H4 (cell line): ENCODE measurements around the gene NCK1. TPM values are rescaled to one million over a fixed set of nuclear protein-coding genes. Genes with fewer than 3 reads are reported as not detected.
A peak's percentile ranks its signal among the peaks of the same experiment; 100 is the strongest.
"Not testable (repeated sequence)": the region's sequence is repeated elsewhere in the genome, so short reads cannot be mapped to it uniquely, and the experiment has no call there.

Experiments
- DNase-seq: peaks from one replicate; pipeline ENCODE4 v3.0.0-alpha.2; 2015; ENCODE audit warnings: low spot score
- total RNA-seq: library from RNA; depleted of rRNA; stranded (reverse); fragments of >200 nt; shearing (Covaris generic); gene quantifications from 2 replicates; pipeline ENCODE4 v1.2.3, GENCODE V29; 2014

Gene NCK1
- total RNA-seq, 1 experiment from 2014 or later: 44.7 TPM

GRCh38 chr3:136862617-136863322, 762 bp downstream of the NCK1 start:
- peak; percentile 60 for DNase-seq

- DNase-seq: no peak
These were observed 7.3 kb downstream of the NCK1 start for GRCh38 chr3:136869282-136869681.

- DNase-seq: not testable (repeated sequence)
These were observed 10.2 kb downstream of the NCK1 start for GRCh38 chr3:136872258-136872657.

GRCh38 chr3:136879510-136879909, 17.5 kb downstream of the NCK1 start:
- not testable (repeated sequence) for DNase-seq

GRCh38 chr3:136882571-136882970, 20.6 kb downstream of the NCK1 start:
- DNase-seq: no peak

GRCh38 chr3:136883967-136884720, 22.1 kb downstream of the NCK1 start:
- no peak for DNase-seq

- no peak for DNase-seq
These were observed 23.6 kb downstream of the NCK1 start for GRCh38 chr3:136885357-136886213.

GRCh38 chr3:136889947-136890346, 27.9 kb downstream of the NCK1 start:
- DNase-seq: no peak

GRCh38 chr3:136891934-136892855, 30.2 kb downstream of the NCK1 start:
- no peak for DNase-seq

- peak; percentile 53 for DNase-seq
These were observed 31.9 kb downstream of the NCK1 start for GRCh38 chr3:136893848-136894443.

- DNase-seq: not testable (repeated sequence)
These were observed 35.2 kb downstream of the NCK1 start for GRCh38 chr3:136897171-136897570.

- no peak for DNase-seq
These were observed 36.5 kb downstream of the NCK1 start for GRCh38 chr3:136898549-136898948.

- DNase-seq: no peak
These were observed 36.9 kb downstream of the NCK1 start for GRCh38 chr3:136898954-136899353.

GRCh38 chr3:136899622-136900158, 37.7 kb downstream of the NCK1 start:
- DNase-seq: no peak

GRCh38 chr3:136900694-136901093, 38.7 kb downstream of the NCK1 start:
- not testable (repeated sequence) for DNase-seq

GRCh38 chr3:136901391-136901790, 39.4 kb downstream of the NCK1 start:
- no peak for DNase-seq

- not testable (repeated sequence) for DNase-seq
These were observed 40.5 kb downstream of the NCK1 start for GRCh38 chr3:136902530-136902929.

- DNase-seq: no peak
These were observed 41.9 kb downstream of the NCK1 start for GRCh38 chr3:136903899-136904298.

GRCh38 chr3:136904746-136905145, 42.7 kb downstream of the NCK1 start:
- DNase-seq: no peak

GRCh38 chr3:136905549-136905948, 43.5 kb downstream of the NCK1 start:
- DNase-seq: no peak
